K562 (cell line): ENCODE data around the gene ING5. TPM values are rescaled to one million over a fixed set of nuclear protein-coding genes. Genes with fewer than 3 reads are reported as not detected.

Experiments
- ATAC-seq: fragments of 200-7000 bp; cut with Tn5 transposase; 3 replicates; pipeline ENCODE4 v1.9.1; 2020; ENCODE audit warnings: moderate library complexity
- BruUV-seq: library from RNA; stranded (reverse); fragments of 400-500 nt; replicated peaks from 2 replicates; lab custom pipeline; 2021; lab: Mats Ljungman, UMichigan
- CTCF ChIA-PET: fragments of 300-600 bp; formaldehyde crosslinking; extraction: SDS; loops from one replicate; lab custom pipeline; 2021; ENCODE audit warnings: low intra/inter-chr PET ratio; lab: Yijun Ruan, JAX
- POLR2A ChIA-PET: fragments of 300-600, 350-650 bp; sonication (Branson Sonifier 250); formaldehyde crosslinking; extraction: SDS; loops from one replicate; lab custom pipeline; 2021; ENCODE audit warnings: antibody characterized with exemption, inconsistent platforms; lab: Yijun Ruan, JAX
- DNase-seq, 4 experiments: peaks; one replicate each; pipeline versions ENCODE4 v3.0.0 to v3.0.0-alpha.2; 2011 to 2018; ENCODE audit warnings: low spot score in 3 of 4, mixed read lengths in 3 of 4; ENCODE audit errors: extremely low read depth in 1 of 4
- FAIRE-seq: peaks from 2 replicates; lab custom pipeline; 2011; peaks lifted over from hg19 to GRCh38; lab: Jason Lieb, UNC
- H2AFZ ChIP-seq: 2 replicates; pipeline ENCODE4 v1.6.0; 2011; ENCODE audit warnings: low read depth, low read length, control low read depth, inconsistent platforms
- H3K27ac ChIP-seq: fragments of 200-600 bp; 3 replicates; pipeline ENCODE4 v1.8.0; 2011; ENCODE audit warnings: low read depth, mild to moderate bottlenecking, control low read depth, inconsistent platforms, low read length, moderate library complexity, mixed read lengths; ENCODE audit errors: extremely low read depth
- H3K27me3 ChIP-seq, 2 experiments: fragments of 300-600 bp in 1 of 2; 2 replicates in 1 of 2; 3 replicates in 1 of 2; pipeline versions ENCODE4 v1.6.0 to v1.8.0; 2011; ENCODE audit warnings: inconsistent platforms in 2 of 2, low read length in 2 of 2, mild to moderate bottlenecking in 1 of 2, mixed read lengths in 1 of 2, moderate library complexity in 1 of 2; ENCODE audit not compliant: control insufficient read depth in 2 of 2, insufficient read depth in 2 of 2
- H3K36me3 ChIP-seq: fragments of 300-600 bp; 3 replicates; pipeline ENCODE4 v1.8.0; 2011; ENCODE audit warnings: mild to moderate bottlenecking, low read length, inconsistent platforms; ENCODE audit not compliant: control insufficient read depth, insufficient read depth
- H3K4me1 ChIP-seq, 2 experiments: fragments of 200-600 bp in 1 of 2; replicated peaks in 1 of 2; 2 replicates in 1 of 2; 3 replicates in 1 of 2; pipeline versions ENCODE4 v1.5.1 to v1.8.0; 2011; ENCODE audit warnings: inconsistent platforms in 2 of 2, low read length in 2 of 2, mild to moderate bottlenecking in 1 of 2, mixed read lengths in 1 of 2, moderate library complexity in 1 of 2; ENCODE audit not compliant: control insufficient read depth in 2 of 2, insufficient read depth in 2 of 2
- H3K4me2 ChIP-seq: 2 replicates; pipeline ENCODE4 v1.6.1; 2011; ENCODE audit warnings: low read length, control low read depth, inconsistent platforms, mixed read lengths; ENCODE audit not compliant: insufficient read depth
- H3K4me3 ChIP-seq: fragments of 200-600 bp; sonication (generic), shearing (Covaris generic); 2 replicates; pipeline ENCODE4 v1.5.1; 2016; ENCODE audit warnings: control low read depth, inconsistent platforms
- H3K79me2 ChIP-seq: fragments of 200-600 bp; 3 replicates; pipeline ENCODE4 v1.8.0; 2011; ENCODE audit warnings: low read length, inconsistent platforms; ENCODE audit not compliant: control insufficient read depth, insufficient read depth
- H3K9ac ChIP-seq, 2 experiments: 2 replicates each; pipeline versions ENCODE4 v1.6.0 to v1.6.1; 2011; ENCODE audit warnings: low read depth in 2 of 2, low read length in 2 of 2, control low read depth in 1 of 2, inconsistent platforms in 1 of 2, mild to moderate bottlenecking in 1 of 2, mixed read lengths in 1 of 2; ENCODE audit not compliant: insufficient read depth in 1 of 2
- H3K9me1 ChIP-seq: one replicate; pipeline ENCODE4 v1.6.0; 2011; ENCODE audit warnings: inconsistent platforms, mild to moderate bottlenecking, low read length, moderate library complexity; ENCODE audit not compliant: control insufficient read depth, insufficient read depth
- H3K9me3 ChIP-seq: replicated peaks from 2 replicates; pipeline ENCODE4 v1.5.1; 2011; ENCODE audit warnings: low read depth, low read length, inconsistent platforms; ENCODE audit not compliant: control insufficient read depth, insufficient read depth
- H4K20me1 ChIP-seq: replicated peaks from 2 replicates; pipeline ENCODE4 v1.6.1; 2011; ENCODE audit warnings: low read length, inconsistent platforms, mixed read lengths; ENCODE audit not compliant: control insufficient read depth, insufficient read depth
- BCOR ChIP-seq: fragments of 450-650 bp; IDR thresholded peaks from 2 replicates; pipeline ENCODE4 v1.6.1; 2016
- CBX5 ChIP-seq: IDR thresholded peaks from 2 replicates; pipeline ENCODE4 v1.6.1; 2014; ENCODE audit warnings: low read depth, borderline replicate concordance
- CCAR2 ChIP-seq: fragments of 200-400 bp; formaldehyde crosslinking; IDR thresholded peaks from 2 replicates; pipeline ENCODE4 v1.6.1; 2017; ENCODE audit warnings: mild to moderate bottlenecking, low read depth, low read length
- DMBX1 ChIP-seq: fragments of 250-450 bp; sonication (Bioruptor Pico); IDR thresholded peaks from 2 replicates; pipeline ENCODE4 v1.8.0; 2022; ENCODE audit warnings: inconsistent platforms, mild to moderate bottlenecking, moderate library complexity, borderline replicate concordance
- HNRNPUL1 ChIP-seq: fragments of 200-400 bp; formaldehyde crosslinking; IDR thresholded peaks from 2 replicates; pipeline ENCODE4 v1.6.1; 2017; ENCODE audit warnings: low read length
- KDM2B ChIP-seq: fragments of 250-450 bp; sonication (Bioruptor Pico); IDR thresholded peaks from 2 replicates; pipeline ENCODE4 v1.8.0; 2021; ENCODE audit warnings: mild to moderate bottlenecking, moderate library complexity
- MCM7 ChIP-seq, 2 experiments: fragments of 450-650 bp; IDR thresholded peaks; 2 replicates each; pipeline ENCODE4 v1.6.1; 2016 to 2018
- PHB ChIP-seq: fragments of 250-450 bp; sonication (Bioruptor Pico); IDR thresholded peaks from 2 replicates; pipeline ENCODE4 v1.5.0; 2021
- RBM34 ChIP-seq: fragments of 200-400 bp; formaldehyde crosslinking; IDR thresholded peaks from 2 replicates; pipeline ENCODE4 v1.6.1; 2018; ENCODE audit warnings: low read length, borderline replicate concordance; ENCODE audit not compliant: insufficient read depth
- SREBF2 ChIP-seq: sonication (generic); formaldehyde crosslinking; IDR thresholded peaks from 2 replicates; pipeline ENCODE4 v1.4.0; 2020; ENCODE audit warnings: mild to moderate bottlenecking, missing genetic modification reagents
- ZBTB8A ChIP-seq: fragments of 450-650 bp; IDR thresholded peaks from 2 replicates; pipeline ENCODE4 v1.6.1; 2018; ENCODE audit warnings: mild to moderate bottlenecking, moderate library complexity; ENCODE audit not compliant: partially characterized antibody
- ZNF431 ChIP-seq: sonication (generic); formaldehyde crosslinking; IDR thresholded peaks from 2 replicates; pipeline ENCODE4 v1.8.0; 2022; ENCODE audit warnings: mild to moderate bottlenecking, missing genetic modification reagents
- ZNF561 ChIP-seq: fragments of 450-650 bp; formaldehyde crosslinking; conservative IDR thresholded peaks from 2 replicates; pipeline ENCODE4 v1.4.0; 2020; ENCODE audit warnings: mild to moderate bottlenecking, moderate library complexity
- WGBS: fragments of 100-300 bp; shearing (Covaris generic); methylation state at CpG from one replicate; pipeline ENCODE4 v1.1.6; 2016; ENCODE audit warnings: low coverage, mixed read lengths; ENCODE audit not compliant: insufficient coverage; ENCODE audit errors: missing lambda C conversion rate; 5-methylcytosine and 5-hydroxymethylcytosine counted together
- in situ Hi-C: fragments of 300-500 bp; cut with MboI; formaldehyde crosslinking; loops from 4 replicates; pipeline ENCODE4 v1.15.0; 2018; ENCODE audit warnings: inconsistent platforms, mixed read lengths
- intact Hi-C: fragments of 100-400 bp; cut with micrococcal nuclease; formaldehyde crosslinking; loops from 2 replicates; pipeline ENCODE4 v1.14.2; 2022
- polyA plus RNA-seq, 8 experiments: library from polyadenylated mRNA; depleted of rRNA in 4 of 8; stranded (reverse) in 5 of 8; unstranded in 3 of 8; fragments of >200 nt; fragmentation: Nextera tagmentation in 2 of 8; fragmentation: Illumina TruSeq in 1 of 8; extraction: Ambion mirVana in 2 of 8; extraction: Trizol in 1 of 8; gene quantifications; 2 replicates each; pipeline versions ENCODE4 v1.2.1 to v1.2.3, GENCODE V29; 2011 to 2014; ENCODE audit warnings: inconsistent platforms in 1 of 8, missing spikeins in 1 of 8
- total RNA-seq, 7 experiments: library from RNA; depleted of rRNA in 6 of 7; stranded (reverse); fragments of >200 nt in 6 of 7; fragmentation: Illumina TruSeq in 2 of 7; extraction: Trizol in 2 of 7; gene quantifications; 2 replicates each; pipeline versions ENCODE4 v1.2.1 to v1.2.3, GENCODE V29; 2011 to 2021; ENCODE audit warnings: low replicate concordance in 1 of 7
- TF ChIP-seq, protein P1 (sequence below): fragments of 250-450 bp; sonication (Bioruptor Pico); IDR thresholded peaks from 2 replicates; pipeline ENCODE4 v1.5.0; 2020; ENCODE audit warnings: mild to moderate bottlenecking

ING5 gene
- total and polyA plus RNA-seq, 9 of the 15 experiments (the other 6 are each of a cell fraction or from before 2014, with no cell fraction given), result 10.4 to 53.3 (median 27.9) TPM

DNA sequence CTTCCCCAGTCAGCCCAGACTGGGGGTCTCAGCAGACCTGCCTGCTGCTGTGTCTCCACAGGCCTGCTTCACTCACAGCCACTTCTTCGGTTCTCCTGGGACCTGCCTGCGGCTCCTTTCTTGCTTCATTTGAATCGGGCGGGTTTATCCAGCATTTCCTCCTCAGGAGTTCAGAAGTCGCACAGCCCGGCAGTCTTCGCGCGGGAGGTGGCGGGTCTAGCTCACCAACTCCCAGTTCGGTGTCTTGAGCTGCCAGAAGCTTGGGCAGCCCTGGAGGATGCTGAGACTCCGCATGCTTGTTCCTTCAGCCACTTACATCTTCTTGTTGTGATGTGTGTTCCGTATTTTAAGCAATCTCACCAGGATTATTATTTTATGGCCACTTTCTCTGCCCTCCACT, 43.4 kb downstream of the ING5 start:
- H3K79me2 ChIP-seq, result no peaks in the 10 kb centered on the region

More for the DNA sequence above, 43.4 kb downstream of the ING5 start:
- BruUV-seq, result no TSS peak
- no peaks in the 10 kb centered on the region for H3K9me1 ChIP-seq
- no peak overlapping the region for H2AFZ ChIP-seq
- CTCF ChIA-PET, result no interaction called here
- H3K9me3 ChIP-seq, result peaks cover 2% of the 10 kb centered on the region; the same call in 1 of the 2 replicates
- H3K4me3 ChIP-seq, result no peak overlapping the region
- 90% methylated on average over 12 of the region's 13 CpGs for WGBS
- in situ Hi-C loops, result loop anchor here (5.0 kb wide), 1 partner anchor 112 kb away; the partner anchor contains the start of gene PDCD1
- H4K20me1 ChIP-seq, result no peaks in the 10 kb centered on the region
- DNase-seq (no peak), FAIRE-seq (no peak), ATAC-seq (no peak)
- H3K27me3 ChIP-seq, result no peaks in the 10 kb centered on the region
- no peak overlapping the region for H3K9ac ChIP-seq
- no peak for TF ChIP-seq ZBTB8A
- TF ChIP-seq BCOR, result no peak
- no peak for TF ChIP-seq ZNF561 (CRISPR knock-in tag)
- TF ChIP-seq HNRNPUL1, result no peak
- TF ChIP-seq CBX5, result no peak
- TF ChIP-seq, protein P1, sequence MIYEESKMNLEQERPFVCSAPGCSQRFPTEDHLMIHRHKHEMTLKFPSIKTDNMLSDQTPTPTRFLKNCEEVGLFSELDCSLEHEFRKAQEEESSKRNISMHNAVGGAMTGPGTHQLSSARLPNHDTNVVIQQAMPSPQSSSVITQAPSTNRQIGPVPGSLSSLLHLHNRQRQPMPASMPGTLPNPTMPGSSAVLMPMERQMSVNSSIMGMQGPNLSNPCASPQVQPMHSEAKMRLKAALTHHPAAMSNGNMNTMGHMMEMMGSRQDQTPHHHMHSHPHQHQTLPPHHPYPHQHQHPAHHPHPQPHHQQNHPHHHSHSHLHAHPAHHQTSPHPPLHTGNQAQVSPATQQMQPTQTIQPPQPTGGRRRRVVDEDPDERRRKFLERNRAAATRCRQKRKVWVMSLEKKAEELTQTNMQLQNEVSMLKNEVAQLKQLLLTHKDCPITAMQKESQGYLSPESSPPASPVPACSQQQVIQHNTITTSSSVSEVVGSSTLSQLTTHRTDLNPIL (CRISPR knock-in tag), result no peak
- no peak for TF ChIP-seq MCM7 (IDR thresholded peaks at IDR 0.05)
- no peak for TF ChIP-seq ZNF431 (CRISPR knock-in tag)
- TF ChIP-seq RBM34, result no peak
- no peak for TF ChIP-seq CCAR2
- TF ChIP-seq DMBX1 (CRISPR knock-in tag), result no peak
- no peak for TF ChIP-seq KDM2B (CRISPR knock-in tag)
- TF ChIP-seq SREBF2 (CRISPR knock-in tag), result no peak
- no peak for TF ChIP-seq PHB (CRISPR knock-in tag)
- no peak overlapping the region for H3K4me2 ChIP-seq
- H3K36me3 ChIP-seq, result peaks cover 49% of the 10 kb centered on the region; the same call in 1 of the 3 replicates
- H3K4me1 ChIP-seq, result peaks cover 0 to 16% of the 10 kb centered on the region in 2 experiments; a peak in 1 of 5 replicates
- POLR2A ChIA-PET, result no interaction called here
- intact Hi-C loops, result no loop called here
- no peak overlapping the region for H3K27ac ChIP-seq
